ENCODE measurements around the gene DBH. TPM values are rescaled to one million over a fixed set of nuclear protein-coding genes. Genes with fewer than 3 reads are reported as not detected.

The DBH gene
- total RNA-seq, 4 donors from 2014 or later, result not detected

DNA sequence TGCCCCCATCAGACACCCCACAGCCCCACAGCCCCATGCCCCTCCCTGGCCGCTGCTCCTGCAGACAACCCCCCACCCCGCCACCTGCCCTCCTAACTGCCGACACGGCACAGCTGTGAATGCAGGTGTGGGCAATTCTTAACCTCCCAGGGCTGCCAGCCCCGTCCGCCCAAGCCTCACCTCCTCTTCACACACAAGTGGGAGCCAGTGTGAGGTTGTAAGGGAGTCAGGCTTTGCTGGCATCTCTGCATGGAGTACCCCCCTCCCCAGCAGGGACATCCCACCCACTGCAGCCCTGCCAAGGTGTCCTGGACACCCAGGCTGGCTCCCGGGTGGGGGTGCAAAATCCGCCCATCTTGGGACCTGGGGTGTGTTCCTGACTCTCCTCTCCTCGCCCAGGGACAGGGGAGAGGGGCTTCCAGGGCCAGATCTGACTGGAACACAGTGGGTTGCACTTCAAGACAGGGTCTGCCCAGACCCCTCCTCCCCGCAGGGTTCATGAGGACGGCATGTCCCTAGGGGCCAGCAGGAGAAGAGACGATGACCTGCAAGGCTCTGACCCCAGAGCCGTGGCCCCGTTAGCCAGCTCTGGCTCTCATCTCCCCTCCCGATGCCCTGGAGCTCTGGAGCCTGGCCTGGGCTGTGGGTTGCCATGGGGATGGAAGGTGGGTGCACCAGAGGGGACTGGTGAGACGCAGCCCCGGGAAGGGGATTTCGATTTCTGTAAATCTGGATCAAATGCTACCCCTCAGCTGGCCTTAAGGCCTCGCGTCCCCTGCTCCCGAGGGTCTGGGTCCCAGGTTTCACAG, 67.6 kb downstream of the DBH start:
- peak overlapping the region in 2 of 4 donors; percentile 67 to 81 for H3K27ac ChIP-seq
- no peaks in the 10 kb centered on the region for H3K27me3 ChIP-seq
- DNase-seq, result peak in 2 of 3 donors; percentile 26 to 38
- H3K4me1 ChIP-seq, result peaks cover 0 to 17% (median 9%) of the 10 kb centered on the region in 4 donors
- H3K4me3 ChIP-seq, result no peak overlapping the region
- no peak for TF ChIP-seq POLR2A (IDR thresholded peaks at IDR 0.05)
- TF ChIP-seq, protein P1, sequence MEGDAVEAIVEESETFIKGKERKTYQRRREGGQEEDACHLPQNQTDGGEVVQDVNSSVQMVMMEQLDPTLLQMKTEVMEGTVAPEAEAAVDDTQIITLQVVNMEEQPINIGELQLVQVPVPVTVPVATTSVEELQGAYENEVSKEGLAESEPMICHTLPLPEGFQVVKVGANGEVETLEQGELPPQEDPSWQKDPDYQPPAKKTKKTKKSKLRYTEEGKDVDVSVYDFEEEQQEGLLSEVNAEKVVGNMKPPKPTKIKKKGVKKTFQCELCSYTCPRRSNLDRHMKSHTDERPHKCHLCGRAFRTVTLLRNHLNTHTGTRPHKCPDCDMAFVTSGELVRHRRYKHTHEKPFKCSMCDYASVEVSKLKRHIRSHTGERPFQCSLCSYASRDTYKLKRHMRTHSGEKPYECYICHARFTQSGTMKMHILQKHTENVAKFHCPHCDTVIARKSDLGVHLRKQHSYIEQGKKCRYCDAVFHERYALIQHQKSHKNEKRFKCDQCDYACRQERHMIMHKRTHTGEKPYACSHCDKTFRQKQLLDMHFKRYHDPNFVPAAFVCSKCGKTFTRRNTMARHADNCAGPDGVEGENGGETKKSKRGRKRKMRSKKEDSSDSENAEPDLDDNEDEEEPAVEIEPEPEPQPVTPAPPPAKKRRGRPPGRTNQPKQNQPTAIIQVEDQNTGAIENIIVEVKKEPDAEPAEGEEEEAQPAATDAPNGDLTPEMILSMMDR (IDR thresholded peaks at IDR 0.05), result no peak
- no peaks in the 10 kb centered on the region for H3K9me3 ChIP-seq
- H3K36me3 ChIP-seq, result no peaks in the 10 kb centered on the region

DNA sequence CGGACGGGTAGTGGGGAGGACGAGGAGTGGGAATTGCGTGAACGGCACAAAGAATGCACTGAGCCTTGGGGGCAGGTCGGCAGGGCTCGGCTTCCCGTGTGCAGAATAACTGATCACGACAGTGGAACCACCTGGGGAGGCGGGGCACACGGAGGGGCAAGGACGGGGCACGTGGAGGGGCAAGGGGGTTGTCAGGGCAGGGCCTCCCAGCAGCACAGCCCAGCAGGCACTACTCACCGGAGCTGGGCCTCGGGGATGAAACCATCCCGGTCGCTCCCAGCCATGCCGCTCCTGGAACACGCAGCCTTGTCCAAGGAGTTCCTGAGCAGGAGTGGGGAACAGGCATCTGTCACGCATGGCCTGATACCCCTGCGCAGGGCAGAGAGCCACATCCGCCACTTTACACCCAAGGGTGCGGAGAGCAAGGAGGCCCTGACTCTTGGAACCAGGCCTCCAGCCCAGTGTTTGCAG, 68.6 kb downstream of the DBH start:
- no peak overlapping the region for H3K27ac ChIP-seq
- no peaks in the 10 kb centered on the region for H3K27me3 ChIP-seq
- H3K9me3 ChIP-seq, result no peaks in the 10 kb centered on the region
- no peak for DNase-seq
- H3K36me3 ChIP-seq, result no peaks in the 10 kb centered on the region
- H3K4me3 ChIP-seq, result no peak overlapping the region
- H3K4me1 ChIP-seq, result peaks cover 0 to 17% (median 9%) of the 10 kb centered on the region in 4 donors
- TF ChIP-seq, protein P1 (IDR thresholded peaks at IDR 0.05), result no peak
- TF ChIP-seq POLR2A (IDR thresholded peaks at IDR 0.05), result no peak

DNA sequence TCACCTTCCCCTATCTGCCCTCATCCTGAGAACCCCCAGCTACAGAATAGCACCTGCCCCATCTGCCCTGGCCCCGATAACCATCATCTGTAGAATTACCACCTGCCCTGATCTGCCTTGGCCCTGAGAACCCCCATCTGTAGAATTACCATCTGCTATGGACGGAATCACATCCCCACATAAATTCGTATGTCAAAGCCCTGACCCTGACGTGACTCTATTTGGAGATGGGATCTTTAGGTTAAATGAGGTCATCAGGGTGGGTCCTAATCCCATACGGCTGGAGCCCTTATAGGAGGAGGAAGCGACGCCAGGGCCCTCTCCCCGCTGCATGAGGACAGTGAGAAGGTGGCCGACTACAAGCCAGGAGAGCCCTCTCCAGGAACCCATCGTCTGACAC, 69.4 kb downstream of the DBH start:
- Histone ChIP-seq H3K27me3 (no peaks in the 10 kb centered on the region), H3K9me3 (no peaks in the 10 kb centered on the region), H3K36me3 (no peaks in the 10 kb centered on the region), H3K27ac (no peak overlapping the region), H3K4me3 (no peak overlapping the region), H3K4me1 (peaks cover 0 to 17% (median 9%) of the 10 kb centered on the region in 4 donors)
- TF ChIP-seq, protein P1 (IDR thresholded peaks at IDR 0.05), result no peak
- no peak for TF ChIP-seq POLR2A (IDR thresholded peaks at IDR 0.05)
- no peak for DNase-seq

DNA sequence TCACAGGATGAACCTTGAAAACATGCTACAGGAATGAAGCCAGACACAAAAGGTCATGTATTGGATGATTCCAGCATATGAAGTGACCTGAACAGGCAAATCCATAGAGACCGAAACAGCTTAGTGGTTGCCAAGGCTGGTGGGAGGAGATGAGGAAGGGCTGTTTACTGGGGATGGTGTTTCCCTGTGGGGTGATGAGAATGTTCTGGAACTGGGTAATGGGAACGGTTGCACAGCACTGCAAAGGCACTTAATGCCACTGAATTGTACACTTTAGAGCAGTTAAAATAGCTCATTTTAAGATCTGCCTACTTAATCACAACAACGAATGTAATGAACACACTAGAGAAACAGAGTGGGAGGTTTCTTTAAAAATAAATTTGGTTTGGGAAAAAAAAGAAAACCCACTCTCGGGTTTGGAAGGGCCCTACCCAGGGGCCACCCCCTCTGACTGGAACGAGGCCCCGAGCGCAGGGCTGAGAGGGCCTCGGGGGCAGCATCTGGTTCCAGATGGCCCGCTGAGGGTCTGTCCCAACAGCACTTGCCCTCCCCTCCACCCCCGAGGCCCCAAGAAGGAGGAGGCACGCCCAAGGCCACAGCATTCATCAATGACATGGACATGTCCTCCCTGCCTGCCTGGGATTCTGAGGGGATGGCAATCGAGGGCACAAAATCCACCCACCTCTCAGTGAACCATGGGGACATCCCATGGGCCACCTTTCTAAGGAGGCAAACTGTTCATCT, 70.3 kb downstream of the DBH start:
- Histone ChIP-seq H3K27ac (peak overlapping the region in 1 of 4 donors; percentile 8), H3K4me3 (no peak overlapping the region), H3K9me3 (no peaks in the 10 kb centered on the region), H3K4me1 (peaks cover 0 to 13% (median 8%) of the 10 kb centered on the region in 4 donors), H3K36me3 (no peaks in the 10 kb centered on the region), H3K27me3 (no peaks in the 10 kb centered on the region)
- no peak for TF ChIP-seq POLR2A (IDR thresholded peaks at IDR 0.05)
- TF ChIP-seq, protein P1 (IDR thresholded peaks at IDR 0.05), result no peak
- no peak for DNase-seq

DNA sequence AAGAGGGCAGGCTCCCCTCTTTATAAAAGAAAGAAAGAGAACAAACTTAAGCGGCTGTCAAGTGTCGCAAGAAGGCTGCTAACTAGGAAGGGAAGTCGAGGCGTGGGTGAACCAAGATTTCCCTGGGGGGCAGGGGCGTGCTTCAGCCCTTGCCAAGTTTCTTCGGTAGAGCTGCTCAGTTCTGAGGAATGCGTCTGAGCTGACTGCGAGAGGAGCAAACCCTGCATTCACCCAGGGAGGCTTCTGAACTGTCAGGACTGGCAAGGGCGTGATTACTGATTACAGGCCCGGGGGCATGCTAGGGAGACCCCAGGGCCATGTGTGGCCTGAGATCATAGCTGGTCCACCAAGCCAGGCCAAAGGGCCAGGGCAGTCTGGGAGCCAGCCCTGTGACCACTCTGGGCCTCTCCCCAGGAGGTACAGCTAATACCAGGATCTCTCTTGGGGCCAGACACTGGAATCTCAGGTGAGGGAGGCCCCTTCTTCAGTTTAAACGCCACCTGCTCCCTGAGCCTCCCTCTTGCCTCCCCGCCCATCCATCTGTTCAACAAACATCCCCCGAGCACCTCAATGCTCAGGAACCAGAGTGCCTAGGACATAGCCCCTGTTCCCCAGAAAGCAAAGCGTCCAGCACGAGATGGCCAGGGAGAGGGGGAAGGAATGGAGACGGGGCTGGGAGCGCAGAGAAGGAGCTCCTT, 71.1 kb downstream of the DBH start:
- Histone ChIP-seq H3K4me1 (peaks cover 0 to 8% (median 3%) of the 10 kb centered on the region in 4 donors), H3K9me3 (no peaks in the 10 kb centered on the region), H3K36me3 (no peaks in the 10 kb centered on the region), H3K27me3 (no peaks in the 10 kb centered on the region), H3K27ac (peak overlapping the region in 2 of 4 donors; percentile 8 to 43), H3K4me3 (no peak overlapping the region)
- TF ChIP-seq POLR2A (IDR thresholded peaks at IDR 0.05), result no peak
- TF ChIP-seq, protein P1 (IDR thresholded peaks at IDR 0.05), result no peak
- DNase-seq, result no peak
